Left renal cortex interstitium (tissue), 4 donors: ENCODE data around the gene EGFL8. TPM values are rescaled to one million over a fixed set of nuclear protein-coding genes. Genes with fewer than 3 reads are reported as not detected.

Experiments used
- DNase-seq, 4 donors: peaks; one replicate each; pipeline ENCODE4 v3.0.0-alpha.2; 2013; ENCODE audit warnings: low read depth in 4 of 4, low spot score in 2 of 4, missing footprints in 1 of 4
- polyA plus RNA-seq, 4 donors: library from polyadenylated mRNA; unstranded; fragments of 120-200 nt; gene quantifications; one replicate each; pipeline ENCODE4 v1.2.1, GENCODE V29; 2013; ENCODE audit not compliant: insufficient read length in 4 of 4

The EGFL8 gene
- polyA plus RNA-seq, 4 donors, result 12.0 to 46.0 (median 32.2) TPM

GRCh38 chr6:32146287-32146686 lies 18.1 kb upstream of the EGFL8 start:
- DNase-seq, result no peak

- no peak for DNase-seq
Measured at GRCh38 chr6:32146687-32147086, 17.7 kb upstream of the EGFL8 start.

DNA sequence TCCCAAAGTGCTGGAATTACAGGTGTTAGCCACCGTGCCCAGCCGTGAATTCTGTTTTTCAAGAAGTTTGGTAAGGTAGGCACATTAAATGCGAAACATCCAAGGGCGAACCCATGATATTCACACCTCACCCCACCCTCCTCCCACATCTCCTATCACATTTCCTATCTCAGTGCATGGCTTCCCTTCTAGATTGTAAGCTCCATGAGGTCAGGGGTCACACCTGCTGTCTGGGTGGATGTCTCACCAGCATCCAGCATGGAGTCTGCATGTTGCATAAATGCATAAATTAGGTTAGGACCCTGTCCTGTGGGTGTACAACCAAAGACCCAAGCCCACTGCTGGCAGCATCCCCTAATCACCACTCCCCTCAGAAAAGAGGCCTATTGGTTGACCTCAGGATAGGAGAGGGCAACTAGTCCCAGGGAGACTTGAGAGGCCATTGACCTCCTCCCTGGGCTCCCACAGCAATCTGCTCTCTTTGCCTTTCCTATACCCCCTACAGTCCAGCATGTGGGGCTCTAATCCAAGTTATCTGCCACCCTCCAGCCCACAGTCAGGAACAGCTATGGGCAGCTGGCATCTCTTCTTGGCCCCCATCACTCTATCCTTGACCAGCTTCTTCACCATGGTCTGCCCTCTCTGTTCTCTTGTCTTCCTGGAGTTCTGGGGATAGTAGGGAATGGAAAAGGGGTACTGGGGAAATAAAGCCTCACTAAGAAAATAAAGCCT lies 16.8 kb upstream of the EGFL8 start:
- DNase-seq, result no peak

- DNase-seq, result peak in 1 of 4 donors; percentile 65
Measured at GRCh38 chr6:32148289-32149091, 15.9 kb upstream of the EGFL8 start.

- DNase-seq, result no peak
Measured at GRCh38 chr6:32149092-32149755, 15.2 kb upstream of the EGFL8 start.

DNA sequence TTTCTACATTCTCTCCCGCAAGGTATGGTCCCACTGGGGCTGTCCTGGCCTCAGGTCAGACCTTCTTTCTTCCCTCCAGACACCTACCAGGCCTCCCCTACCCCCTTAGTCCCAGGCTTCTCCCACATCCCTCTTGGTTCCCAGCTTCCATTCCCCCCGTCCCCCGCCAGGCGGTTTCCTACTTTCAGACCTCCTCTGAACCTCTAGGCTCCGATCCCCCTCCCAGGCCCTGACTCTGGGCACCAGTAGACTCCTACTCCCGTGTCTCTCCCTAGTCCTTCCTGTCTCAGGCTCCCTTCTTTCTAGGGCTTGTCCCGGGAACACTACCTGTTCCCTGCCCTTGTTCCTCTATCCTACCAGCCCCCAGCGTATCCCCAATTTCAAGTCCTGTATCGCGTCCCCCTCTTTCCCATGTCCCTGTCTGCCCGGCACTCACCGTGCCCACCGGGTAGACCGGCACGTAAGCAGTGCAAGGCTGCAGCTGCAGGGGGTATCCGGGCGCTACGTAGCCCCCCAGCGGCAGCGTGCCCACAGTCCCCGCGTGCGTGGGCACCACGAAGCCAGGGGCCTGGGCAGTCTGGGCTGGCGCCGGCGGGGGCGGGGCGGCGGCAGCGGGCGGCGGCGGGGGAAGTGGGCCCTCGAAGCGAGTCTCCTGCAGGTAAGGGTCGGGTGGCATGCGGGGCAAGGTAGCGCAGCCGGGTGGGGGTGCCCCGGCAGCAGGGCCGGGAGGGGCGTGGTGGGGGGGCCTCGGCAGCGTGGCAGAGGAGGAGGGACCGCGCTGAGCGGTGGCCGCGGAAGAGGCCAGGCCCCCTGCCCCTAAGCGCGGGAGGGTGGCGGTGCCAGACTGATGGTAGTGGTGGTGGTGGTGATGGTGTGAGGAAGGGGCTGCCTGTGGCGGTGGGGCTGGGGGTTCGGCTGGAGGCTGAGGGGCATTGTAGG lies 14.2 kb upstream of the EGFL8 start:
- no peak for DNase-seq

GRCh38 chr6:32151181-32151862 lies 13.1 kb upstream of the EGFL8 start:
- DNase-seq, result no peak

DNA sequence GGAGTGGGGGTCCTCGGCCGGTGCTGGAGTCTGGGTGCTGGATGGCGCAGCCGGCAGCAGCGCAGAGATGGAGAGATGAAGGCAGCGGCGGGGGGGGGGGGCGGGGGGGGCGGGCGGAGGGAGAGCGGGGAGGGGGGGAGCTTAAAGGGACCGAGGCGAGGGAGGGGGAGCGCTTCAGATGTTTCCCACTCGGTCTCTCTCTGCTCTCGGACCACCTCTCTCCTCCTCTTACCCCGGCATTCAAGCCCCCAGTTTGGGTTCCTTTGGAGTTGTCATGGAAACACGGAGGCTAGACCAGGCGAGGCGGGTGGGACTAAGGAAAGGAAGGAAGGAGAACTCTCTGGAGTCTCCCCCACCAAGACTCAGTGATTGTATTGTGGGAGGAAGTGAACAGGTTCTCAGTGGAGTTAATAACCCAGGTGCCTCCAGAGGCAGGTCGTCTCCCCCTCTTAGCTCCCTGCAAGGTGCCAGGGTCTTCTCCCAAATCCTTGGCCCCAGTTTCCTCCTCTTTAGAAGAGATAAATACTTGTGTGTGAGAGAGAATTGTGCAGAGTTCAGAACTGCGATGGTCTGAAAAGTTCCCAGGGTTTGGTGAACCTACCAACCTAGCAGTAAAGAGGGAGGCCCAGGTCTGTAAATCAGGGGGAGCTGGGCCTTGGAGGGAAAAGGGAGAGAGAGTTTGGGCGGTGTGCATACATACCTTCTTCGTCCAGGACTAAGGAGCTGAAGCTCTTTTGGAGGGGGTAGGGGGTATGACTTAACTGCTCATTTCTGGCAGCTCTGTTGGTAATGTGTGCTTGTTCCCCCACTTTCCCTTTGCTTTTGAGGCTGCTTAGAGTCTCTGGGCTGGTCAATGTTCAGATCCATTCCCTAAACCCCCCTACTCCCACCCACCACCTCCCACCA lies 12.3 kb upstream of the EGFL8 start, which contains the start of gene PRRT1:
PRRT1 (minus strand) TSS at position 77 of the 906 bp plus-strand sequence. CDS start 112 bp downstream, outside the sequence.
- no peak for DNase-seq

GRCh38 chr6:32152769-32153563 lies 11.4 kb upstream of the EGFL8 start:
- DNase-seq, result no peak

- DNase-seq, result peak; percentile 89 to 92 (median 91)
Measured at GRCh38 chr6:32153564-32154513, 10.6 kb upstream of the EGFL8 start, which contains the start of gene PPT2. Gene PPT2, plus strand, starts transcription at chr6:32154141. Its CDS starts 454 bp downstream, at chr6:32154595.

DNA sequence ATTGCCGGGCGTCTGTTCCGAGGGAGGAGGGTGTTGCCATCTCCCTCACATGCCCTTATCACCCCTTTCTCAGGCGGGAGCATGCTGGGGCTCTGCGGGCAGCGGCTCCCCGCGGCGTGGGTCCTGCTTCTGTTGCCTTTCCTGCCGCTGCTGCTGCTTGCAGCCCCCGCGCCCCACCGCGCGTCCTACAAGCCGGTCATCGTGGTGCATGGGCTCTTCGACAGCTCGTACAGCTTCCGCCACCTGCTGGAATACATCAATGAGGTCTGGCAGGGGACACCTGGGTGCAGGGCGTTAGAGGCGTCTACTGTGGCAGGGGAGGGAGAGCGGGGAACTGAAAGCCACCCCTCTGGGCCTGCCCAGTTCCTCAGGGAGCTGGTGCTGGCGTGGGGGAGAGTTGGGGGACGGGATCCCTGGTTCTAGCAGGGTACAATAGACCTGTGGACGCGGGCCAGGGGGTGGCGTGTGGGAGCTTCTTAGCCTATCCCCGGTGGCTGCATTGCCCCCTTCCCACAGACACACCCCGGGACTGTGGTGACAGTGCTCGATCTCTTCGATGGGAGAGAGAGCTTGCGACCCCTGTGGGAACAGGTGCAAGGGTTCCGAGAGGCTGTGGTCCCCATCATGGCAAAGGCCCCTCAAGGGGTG lies 9.8 kb upstream of the EGFL8 start:
- no peak for DNase-seq

DNA sequence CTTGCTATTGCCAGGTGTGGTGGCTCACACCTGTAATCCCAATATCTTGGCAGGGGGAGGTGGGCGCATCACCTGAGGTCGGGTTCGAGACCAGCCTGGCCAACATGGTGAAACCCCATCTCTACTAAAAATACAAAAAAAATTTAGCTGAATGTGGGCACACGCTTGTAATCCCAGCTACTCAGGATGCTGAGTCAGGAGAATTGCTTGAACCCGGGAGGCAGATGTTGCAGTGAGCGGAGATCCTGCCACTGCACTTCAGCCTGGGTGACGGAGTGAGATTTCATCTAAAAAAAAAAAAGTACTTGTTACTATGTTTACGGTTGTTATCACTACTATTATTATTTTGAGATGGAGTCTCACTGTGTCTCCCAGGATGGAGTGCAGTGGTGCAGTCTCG lies 7.5 kb upstream of the EGFL8 start:
- DNase-seq, result no peak

GRCh38 chr6:32158052-32158451 lies 6.3 kb upstream of the EGFL8 start:
- DNase-seq, result no peak

GRCh38 chr6:32163559-32164258 lies 686 bp upstream of the EGFL8 start:
- DNase-seq, result no peak

GRCh38 chr6:32166411-32167061 lies 2.1 kb downstream of the EGFL8 start:
- DNase-seq, result no peak
